Activated CD4-positive, alpha-beta T cell treated with anti-CD3 and anti-CD28 coated beads, Interleukin-2, Interleukin-4, amounts not matched to agents 100 ng/mL and 50 ng/mL, durations not matched to agents 16 hours and 8 hours (primary cell): Measurements from ENCODE around the gene KLF9.

Source experiments
- DNase-seq: peaks from one replicate; pipeline ENCODE4 v3.0.0-alpha.2; 2020; ENCODE audit warnings: low spot score

KLF9 gene

DNA sequence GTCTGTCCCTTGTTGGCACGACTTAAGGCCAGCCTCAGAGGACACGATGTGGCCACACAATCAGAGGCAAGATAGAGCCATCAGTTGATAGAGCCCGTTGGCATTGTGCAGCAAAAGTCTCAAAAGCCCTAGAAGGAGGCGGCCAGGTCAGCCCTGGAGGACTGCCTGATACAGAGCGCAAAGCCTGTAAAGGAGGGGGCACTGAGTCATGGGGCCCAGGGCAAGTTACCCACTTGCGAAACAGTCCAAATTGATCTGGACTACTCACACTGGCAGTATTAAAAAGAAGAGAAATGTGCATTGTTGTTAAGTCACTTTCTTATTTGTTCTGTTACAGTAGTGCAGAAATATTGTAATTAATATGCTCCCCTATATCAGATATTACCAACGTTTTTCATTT lies 51.5 kb downstream of the KLF9 start:
- DNase-seq, result no peak

DNA sequence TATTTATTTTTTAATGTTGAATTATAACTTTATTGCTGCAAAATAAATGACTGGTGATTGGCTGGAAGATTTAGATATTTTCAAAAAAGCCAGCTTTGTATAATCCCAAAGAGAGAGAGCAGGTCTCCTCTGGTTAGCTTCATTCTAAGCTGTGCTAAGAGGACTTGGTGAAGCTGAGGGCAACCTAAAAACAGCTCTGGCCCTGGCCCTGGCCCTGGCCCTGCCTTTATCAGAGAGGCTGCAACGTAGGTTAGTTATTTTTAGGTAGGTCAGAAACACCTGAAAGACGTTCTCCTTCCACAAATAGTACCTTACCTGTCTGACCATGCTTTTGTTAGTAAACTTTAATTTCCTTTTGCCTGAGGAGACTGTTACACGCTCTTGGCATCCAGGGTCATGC lies 58.7 kb downstream of the KLF9 start:
- no peak for DNase-seq

DNA sequence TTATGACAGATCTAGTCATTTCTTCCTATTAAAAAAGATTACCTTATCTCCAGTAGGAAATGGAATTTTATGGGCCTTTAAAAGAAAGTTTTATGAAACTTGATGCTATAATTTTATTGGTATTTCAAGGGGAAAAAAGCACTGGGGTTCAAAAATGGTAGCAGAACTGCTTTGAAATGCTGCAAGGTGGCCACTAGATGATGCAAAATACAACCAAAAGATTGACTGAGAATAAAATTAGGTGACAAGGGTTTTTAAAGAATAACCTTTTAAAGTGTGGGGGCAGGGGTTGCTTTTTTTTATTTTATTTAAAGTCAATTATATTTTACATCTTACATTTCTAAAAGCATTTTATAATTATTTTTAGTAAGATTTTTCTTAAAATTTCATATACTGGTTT lies 61.7 kb downstream of the KLF9 start:
- no peak for DNase-seq

DNA sequence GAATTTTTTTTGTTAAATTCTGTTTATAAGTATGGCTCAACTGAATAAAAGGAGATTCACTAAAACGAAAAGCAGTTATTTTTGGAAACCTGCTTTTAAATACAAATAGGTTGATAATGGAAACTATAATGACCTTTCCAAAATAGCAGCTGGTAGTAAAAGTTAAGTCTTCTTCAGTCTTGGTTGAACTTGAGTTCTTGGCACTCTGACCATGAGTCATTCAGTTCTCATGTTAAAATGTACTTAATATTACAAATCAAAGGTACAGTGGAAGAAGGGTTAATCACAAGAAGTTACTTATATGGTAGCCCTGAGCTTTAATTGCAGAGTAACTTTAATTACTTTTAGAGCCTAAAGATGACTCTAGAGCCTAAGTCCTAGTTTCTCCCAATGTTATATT lies 62.1 kb downstream of the KLF9 start:
- DNase-seq, result no peak

DNA sequence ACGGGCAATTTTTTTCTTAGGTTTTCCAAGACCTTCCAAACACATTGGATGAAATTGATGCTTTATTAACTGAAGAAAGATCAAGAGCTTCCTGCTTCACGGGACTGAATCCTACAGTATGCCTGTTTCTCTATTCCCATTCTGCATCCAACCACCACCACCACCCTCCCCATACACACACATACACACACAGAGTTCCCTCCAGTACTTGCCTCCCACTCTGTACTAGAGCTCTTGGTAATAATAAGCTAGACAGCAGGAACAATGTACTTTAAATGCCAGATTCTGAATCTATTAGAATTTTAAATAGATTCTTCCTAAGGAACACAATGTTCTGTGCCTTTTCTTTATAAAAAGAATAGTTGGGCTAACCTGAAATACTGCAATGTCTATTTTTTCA lies 67.4 kb downstream of the KLF9 start:
- DNase-seq, result no peak

DNA sequence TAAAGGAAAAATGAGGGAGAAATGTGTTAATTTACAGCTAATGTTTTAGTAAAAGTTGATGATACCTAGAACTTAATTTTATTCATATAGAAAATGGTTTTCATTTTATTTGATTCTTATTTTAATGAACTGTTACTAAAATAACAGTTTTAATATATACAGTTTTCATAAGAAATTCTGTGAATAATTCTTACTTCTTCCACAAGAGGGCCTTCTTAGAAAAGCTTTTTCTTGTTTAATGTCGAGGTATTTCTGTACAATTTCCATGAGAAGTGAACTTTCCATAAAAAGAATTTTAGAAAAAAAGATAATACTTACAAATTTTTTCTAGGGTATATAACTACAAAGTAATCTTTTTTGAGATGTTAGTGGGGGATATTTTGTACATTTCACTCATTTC lies 73.9 kb downstream of the KLF9 start:
- no peak for DNase-seq
